ENCODE data around the gene PITPNB.

The PITPNB gene

GRCh38 chr22:27878541-27878940 is 40.5 kb downstream of the PITPNB start:
- TF ChIP-seq CTCF (IDR thresholded peaks at IDR 0.05; ENCODE audit: low read depth, low read length), result no peak
- peaks cover 39% of the 10 kb centered on the region for H3K36me3 ChIP-seq (replicated peaks; ENCODE audit: low read depth, low read length)
- peak overlapping the region; percentile 26 for H3K27ac ChIP-seq (ENCODE audit: low read length)
- peak overlapping the region; percentile 52 for H3K4me2 ChIP-seq (ENCODE audit: low read length)
- no peaks in the 10 kb centered on the region for H3K9me3 ChIP-seq (ENCODE audit: insufficient read depth, low read length)
- H2AFZ ChIP-seq (ENCODE audit: low read depth, low read length), result no peak overlapping the region
- H3K9ac ChIP-seq (ENCODE audit: low read length), result no peak overlapping the region; the same call in 1 of the 2 replicates
- peaks cover 56% of the 10 kb centered on the region for H4K20me1 ChIP-seq (ENCODE audit: insufficient read depth, low read length)
- no peaks in the 10 kb centered on the region for H3K27me3 ChIP-seq (ENCODE audit: low read depth, low read length)
- H3K79me2 ChIP-seq (ENCODE audit: low read length), result peaks cover 86% of the 10 kb centered on the region
- H3K4me1 ChIP-seq (ENCODE audit: low read length), result peaks cover 54% of the 10 kb centered on the region
- no peak overlapping the region for H3K4me3 ChIP-seq (ENCODE audit: low read length)

- Histone ChIP-seq H3K4me3 (ENCODE audit: low read length) (no peak overlapping the region), H3K79me2 (ENCODE audit: low read length) (peaks cover 78% of the 10 kb centered on the region), H2AFZ (ENCODE audit: low read depth, low read length) (no peak overlapping the region), H3K27ac (ENCODE audit: low read length) (peak overlapping the region; percentile 12), H3K4me2 (ENCODE audit: low read length) (peak overlapping the region; percentile 52), H3K27me3 (ENCODE audit: low read depth, low read length) (no peaks in the 10 kb centered on the region), H3K4me1 (ENCODE audit: low read length) (peaks cover 54% of the 10 kb centered on the region), H3K9ac (ENCODE audit: low read length) (no peak overlapping the region), H3K36me3 (replicated peaks; ENCODE audit: low read depth, low read length) (peaks cover 43% of the 10 kb centered on the region), H3K9me3 (ENCODE audit: insufficient read depth, low read length) (no peaks in the 10 kb centered on the region), H4K20me1 (ENCODE audit: insufficient read depth, low read length) (peaks cover 58% of the 10 kb centered on the region)
- TF ChIP-seq EZH2phosphoT487 (IDR thresholded peaks at IDR 0.05; ENCODE audit: low read depth) (no peak), CTCF (IDR thresholded peaks at IDR 0.05; ENCODE audit: low read depth, low read length) (no peak)
Measured at GRCh38 chr22:27877501-27877900, 41.6 kb downstream of the PITPNB start.

GRCh38 chr22:27876684-27877083 is 42.4 kb downstream of the PITPNB start:
- H3K4me1 ChIP-seq (ENCODE audit: low read length), result peaks cover 54% of the 10 kb centered on the region
- H3K27me3 ChIP-seq (ENCODE audit: low read depth, low read length), result no peaks in the 10 kb centered on the region
- no peak overlapping the region for H2AFZ ChIP-seq (ENCODE audit: low read depth, low read length)
- peaks cover 45% of the 10 kb centered on the region for H3K36me3 ChIP-seq (replicated peaks; ENCODE audit: low read depth, low read length)
- peaks cover 58% of the 10 kb centered on the region for H4K20me1 ChIP-seq (ENCODE audit: insufficient read depth, low read length)
- peaks cover 75% of the 10 kb centered on the region for H3K79me2 ChIP-seq (ENCODE audit: low read length)
- H3K27ac ChIP-seq (ENCODE audit: low read length), result no peak overlapping the region
- no peak overlapping the region for H3K9ac ChIP-seq (ENCODE audit: low read length)
- no peaks in the 10 kb centered on the region for H3K9me3 ChIP-seq (ENCODE audit: insufficient read depth, low read length)
- TF ChIP-seq CTCF (IDR thresholded peaks at IDR 0.05; ENCODE audit: low read depth, low read length), result no peak
- no peak for TF ChIP-seq EZH2phosphoT487 (IDR thresholded peaks at IDR 0.05; ENCODE audit: low read depth)
- no peak overlapping the region for H3K4me3 ChIP-seq (ENCODE audit: low read length)
- no peak overlapping the region for H3K4me2 ChIP-seq (ENCODE audit: low read length)

GRCh38 chr22:27875951-27876350 is 43.1 kb downstream of the PITPNB start:
- peaks cover 53% of the 10 kb centered on the region for H4K20me1 ChIP-seq (ENCODE audit: insufficient read depth, low read length)
- no peaks in the 10 kb centered on the region for H3K9me3 ChIP-seq (ENCODE audit: insufficient read depth, low read length)
- no peak overlapping the region for H3K9ac ChIP-seq (ENCODE audit: low read length)
- H2AFZ ChIP-seq (ENCODE audit: low read depth, low read length), result no peak overlapping the region
- H3K27ac ChIP-seq (ENCODE audit: low read length), result no peak overlapping the region
- peaks cover 49% of the 10 kb centered on the region for H3K36me3 ChIP-seq (replicated peaks; ENCODE audit: low read depth, low read length)
- H3K4me2 ChIP-seq (ENCODE audit: low read length), result no peak overlapping the region
- TF ChIP-seq CTCF (IDR thresholded peaks at IDR 0.05; ENCODE audit: low read depth, low read length), result no peak
- no peak for TF ChIP-seq EZH2phosphoT487 (IDR thresholded peaks at IDR 0.05; ENCODE audit: low read depth)
- H3K4me3 ChIP-seq (ENCODE audit: low read length), result no peak overlapping the region
- H3K27me3 ChIP-seq (ENCODE audit: low read depth, low read length), result no peaks in the 10 kb centered on the region
- H3K4me1 ChIP-seq (ENCODE audit: low read length), result peaks cover 47% of the 10 kb centered on the region
- H3K79me2 ChIP-seq (ENCODE audit: low read length), result peaks cover 74% of the 10 kb centered on the region

All from OCI-LY3 (cell line).